Keratinocyte (primary cell): Measurements from ENCODE around the gene NXPH2.

Source experiments
- EZH2 ChIP-seq: IDR thresholded peaks from one replicate; pipeline ENCODE4 v1.6.1; 2012; ENCODE audit warnings: inconsistent platforms, mild to moderate bottlenecking, low read length, moderate library complexity
- TF ChIP-seq, protein P1 (sequence below), 3 experiments: IDR thresholded peaks in 1 of 3; conservative IDR thresholded peaks in 1 of 3; optimal IDR thresholded peaks in 1 of 3; 2 replicates in 2 of 3; 3 replicates in 1 of 3; pipeline versions ENCODE3 to v1.5.1; 2011; ENCODE audit warnings: low read length in 3 of 3, mild to moderate bottlenecking in 3 of 3, moderate library complexity in 2 of 3, control low read depth in 1 of 3, inconsistent platforms in 1 of 3; ENCODE audit not compliant: insufficient read depth in 2 of 3; ENCODE audit errors: extremely low read depth in 1 of 3

DNA sequence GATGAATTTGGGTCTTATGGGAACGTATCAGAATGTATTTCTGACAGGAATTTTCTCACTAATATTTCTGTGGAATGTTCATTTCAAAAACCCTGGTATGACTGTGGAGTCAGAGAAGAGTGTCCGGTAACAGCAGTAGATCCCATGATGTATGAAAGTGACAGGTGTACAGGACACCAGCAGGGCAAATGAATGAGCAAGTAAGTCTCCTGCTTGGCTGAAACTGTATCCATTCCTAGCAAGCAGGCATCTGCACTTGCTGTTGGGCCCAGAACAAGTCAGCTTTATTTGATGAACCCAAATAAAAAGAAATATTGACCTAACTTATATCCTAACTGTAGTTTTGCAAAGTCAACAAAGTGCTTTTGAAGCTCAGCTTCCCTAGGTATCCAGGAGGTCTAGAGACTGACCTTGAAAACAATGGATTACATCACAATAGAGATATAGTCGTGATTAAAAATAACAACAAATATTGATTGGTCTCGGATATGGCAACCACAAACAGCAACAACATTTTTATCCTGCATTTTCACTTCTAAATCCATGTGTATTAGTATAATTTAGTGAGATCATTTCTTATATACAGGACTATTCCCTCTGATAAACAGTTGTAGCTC, 37.6 kb downstream of the NXPH2 start:
- TF ChIP-seq, protein P1, sequence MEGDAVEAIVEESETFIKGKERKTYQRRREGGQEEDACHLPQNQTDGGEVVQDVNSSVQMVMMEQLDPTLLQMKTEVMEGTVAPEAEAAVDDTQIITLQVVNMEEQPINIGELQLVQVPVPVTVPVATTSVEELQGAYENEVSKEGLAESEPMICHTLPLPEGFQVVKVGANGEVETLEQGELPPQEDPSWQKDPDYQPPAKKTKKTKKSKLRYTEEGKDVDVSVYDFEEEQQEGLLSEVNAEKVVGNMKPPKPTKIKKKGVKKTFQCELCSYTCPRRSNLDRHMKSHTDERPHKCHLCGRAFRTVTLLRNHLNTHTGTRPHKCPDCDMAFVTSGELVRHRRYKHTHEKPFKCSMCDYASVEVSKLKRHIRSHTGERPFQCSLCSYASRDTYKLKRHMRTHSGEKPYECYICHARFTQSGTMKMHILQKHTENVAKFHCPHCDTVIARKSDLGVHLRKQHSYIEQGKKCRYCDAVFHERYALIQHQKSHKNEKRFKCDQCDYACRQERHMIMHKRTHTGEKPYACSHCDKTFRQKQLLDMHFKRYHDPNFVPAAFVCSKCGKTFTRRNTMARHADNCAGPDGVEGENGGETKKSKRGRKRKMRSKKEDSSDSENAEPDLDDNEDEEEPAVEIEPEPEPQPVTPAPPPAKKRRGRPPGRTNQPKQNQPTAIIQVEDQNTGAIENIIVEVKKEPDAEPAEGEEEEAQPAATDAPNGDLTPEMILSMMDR (optimal IDR thresholded peaks at IDR 0.05 in 1 of 3, IDR thresholded peaks at IDR 0.05 in 1 of 3, conservative IDR thresholded peaks at IDR 0.05 in 1 of 3; ENCODE audit: extremely low read depth in 1 of 3, insufficient read depth in 2 of 3, low read length in 3 of 3) = no peak
- no peak for TF ChIP-seq EZH2
